H9 (cell line): Measurements from ENCODE around the gene ITGA1. TPM values are rescaled to one million over a fixed set of nuclear protein-coding genes. Genes with fewer than 3 reads are reported as not detected.

Source experiments
- DNase-seq: peaks from one replicate; pipeline ENCODE4 v3.0.0-alpha.2; 2017
- H2AFZ ChIP-seq: one replicate; pipeline ENCODE4 v1.6.1; 2013; ENCODE audit warnings: mild to moderate bottlenecking, low read length, control low read depth, moderate library complexity
- H2AK5ac ChIP-seq: 2 replicates; pipeline ENCODE4 v1.6.1; 2013; ENCODE audit warnings: low read length, control low read depth, mixed read lengths; ENCODE audit not compliant: insufficient read length
- H2BK120ac ChIP-seq: one replicate; pipeline ENCODE4 v1.6.1; 2013; ENCODE audit warnings: low read depth, mild to moderate bottlenecking, low read length, control low read depth, inconsistent platforms; ENCODE audit not compliant: poor library complexity, severe bottlenecking
- H2BK12ac ChIP-seq: 2 replicates; pipeline ENCODE4 v1.6.1; 2013; ENCODE audit warnings: low read length, control low read depth, mixed read lengths, low read depth; ENCODE audit not compliant: insufficient read length
- H2BK15ac ChIP-seq: 2 replicates; pipeline ENCODE4 v1.6.1; 2013; ENCODE audit warnings: low read depth, low read length, control low read depth
- H2BK20ac ChIP-seq: one replicate; pipeline ENCODE4 v1.6.1; 2013; ENCODE audit warnings: low read depth, mild to moderate bottlenecking, low read length, control low read depth, inconsistent platforms; ENCODE audit not compliant: poor library complexity, severe bottlenecking
- H2BK5ac ChIP-seq: 2 replicates; pipeline ENCODE4 v1.6.1; 2013; ENCODE audit warnings: low read length, control low read depth, mixed read lengths; ENCODE audit not compliant: insufficient read length
- H3K14ac ChIP-seq: 2 replicates; pipeline ENCODE4 v1.6.1; 2013; ENCODE audit warnings: low read length, control low read depth; ENCODE audit not compliant: insufficient read depth
- H3K18ac ChIP-seq: 2 replicates; pipeline ENCODE4 v1.6.1; 2013; ENCODE audit warnings: low read depth, mild to moderate bottlenecking, mixed read lengths, low read length, control low read depth; ENCODE audit not compliant: insufficient read length
- H3K23ac ChIP-seq: 2 replicates; pipeline ENCODE4 v1.6.1; 2013; ENCODE audit warnings: low read length, control low read depth, mixed read lengths, low read depth; ENCODE audit not compliant: insufficient read length
- H3K23me2 ChIP-seq: 2 replicates; pipeline ENCODE4 v1.6.1; 2013; ENCODE audit warnings: low read depth, mild to moderate bottlenecking, mixed read lengths, low read length, control low read depth; ENCODE audit not compliant: insufficient read length, poor library complexity, severe bottlenecking
- H3K27ac ChIP-seq: 2 replicates; pipeline ENCODE4 v1.5.1; 2013; ENCODE audit warnings: low read length, control low read depth, mixed read lengths, low read depth; ENCODE audit not compliant: insufficient read length
- H3K27me3 ChIP-seq: 2 replicates; pipeline ENCODE4 v1.6.1; 2013; ENCODE audit warnings: low read length, control low read depth, inconsistent platforms; ENCODE audit not compliant: insufficient read depth
- H3K4ac ChIP-seq: 2 replicates; pipeline ENCODE4 v1.6.1; 2013; ENCODE audit warnings: low read depth, mild to moderate bottlenecking, control low read depth, inconsistent platforms, low read length, moderate library complexity
- H3K4me1 ChIP-seq: 2 replicates; pipeline ENCODE4 v1.6.1; 2013; ENCODE audit warnings: low read length, control low read depth, inconsistent platforms; ENCODE audit not compliant: insufficient read depth
- H3K4me2 ChIP-seq: 2 replicates; pipeline ENCODE4 v1.6.1; 2013; ENCODE audit warnings: low read length, control low read depth, mixed read lengths; ENCODE audit not compliant: insufficient read length, insufficient read depth
- H3K56ac ChIP-seq: 2 replicates; pipeline ENCODE4 v1.6.1; 2013; ENCODE audit warnings: low read depth, mild to moderate bottlenecking, mixed read lengths, low read length, control low read depth; ENCODE audit not compliant: insufficient read length
- H3K79me1 ChIP-seq: 2 replicates; pipeline ENCODE4 v1.6.1; 2013; ENCODE audit warnings: low read depth, mild to moderate bottlenecking, moderate library complexity, low read length, control low read depth, inconsistent platforms; ENCODE audit not compliant: insufficient read depth, poor library complexity, severe bottlenecking
- H3K79me2 ChIP-seq: 2 replicates; pipeline ENCODE4 v1.6.1; 2013; ENCODE audit warnings: low read length, control low read depth, inconsistent platforms; ENCODE audit not compliant: insufficient read depth
- H3K9ac ChIP-seq: 2 replicates; pipeline ENCODE4 v1.6.1; 2013; ENCODE audit warnings: low read length, control low read depth, mixed read lengths; ENCODE audit not compliant: insufficient read length; ENCODE audit errors: extremely low read depth
- H3K9me3 ChIP-seq: one replicate; pipeline ENCODE4 v1.6.1; 2013; ENCODE audit warnings: low read depth, low read length, inconsistent platforms; ENCODE audit not compliant: control insufficient read depth
- H3T11ph ChIP-seq: one replicate; pipeline ENCODE4 v1.6.1; 2013; ENCODE audit warnings: mild to moderate bottlenecking, low read length, control low read depth, inconsistent platforms
- H4K20me1 ChIP-seq: one replicate; pipeline ENCODE4 v1.6.1; 2013; ENCODE audit not compliant: control insufficient read depth, insufficient read length, insufficient read depth
- H4K5ac ChIP-seq: 2 replicates; pipeline ENCODE4 v1.6.1; 2013; ENCODE audit warnings: low read depth, mild to moderate bottlenecking, mixed read lengths, low read length, control low read depth; ENCODE audit not compliant: insufficient read length
- H4K8ac ChIP-seq: replicated peaks from 2 replicates; pipeline ENCODE4 v1.6.1; 2013; ENCODE audit warnings: low read length, control low read depth, mixed read lengths, low read depth; ENCODE audit not compliant: insufficient read length
- H4K91ac ChIP-seq: 2 replicates; pipeline ENCODE4 v1.6.1; 2013; ENCODE audit warnings: low read depth, mild to moderate bottlenecking, moderate library complexity, mixed read lengths, low read length, control low read depth; ENCODE audit not compliant: insufficient read length
- H3K27ac Mint-ChIP-seq, 3 experiments: 2 replicates in 2 of 3; 3 replicates in 1 of 3; pipeline ENCODE4 v1.8.0; 2020 to 2021; ENCODE audit warnings: mixed read lengths in 3 of 3, mild to moderate bottlenecking in 1 of 3, moderate library complexity in 1 of 3
- H3K27me3 Mint-ChIP-seq: 2 replicates; pipeline ENCODE4 v1.8.0; 2021; ENCODE audit warnings: low read depth, mild to moderate bottlenecking, moderate library complexity, mixed read lengths
- H3K36me3 Mint-ChIP-seq, 3 experiments: 2 replicates in 2 of 3; 3 replicates in 1 of 3; pipeline ENCODE4 v1.8.0; 2020 to 2021; ENCODE audit warnings: low read depth in 3 of 3, mixed read lengths in 3 of 3; ENCODE audit not compliant: insufficient read depth in 1 of 3
- H3K4me1 Mint-ChIP-seq, 2 experiments: 2 replicates each; pipeline ENCODE4 v1.8.0; 2020; ENCODE audit warnings: mixed read lengths in 2 of 2
- H3K4me3 Mint-ChIP-seq, 2 experiments: 2 replicates in 1 of 2; 3 replicates in 1 of 2; pipeline ENCODE4 v1.8.0; 2020 to 2021; ENCODE audit warnings: mild to moderate bottlenecking in 2 of 2, mixed read lengths in 2 of 2, moderate library complexity in 1 of 2
- H3K9me3 Mint-ChIP-seq, 2 experiments: 2 replicates in 1 of 2; 3 replicates in 1 of 2; pipeline ENCODE4 v1.8.0; 2020; ENCODE audit warnings: mild to moderate bottlenecking in 2 of 2, mixed read lengths in 2 of 2, moderate library complexity in 1 of 2
- WGBS: extraction: QIAGEN DNeasy Blood & Tissue Kit; methylation state at CpG from one replicate; pipeline ENCODE4 v1.1.7; 2013; ENCODE audit warnings: missing lambda C conversion rate, low lambda C conversion rate, mixed read lengths; ENCODE audit not compliant: insufficient read length; ENCODE audit errors: extremely low coverage; 5-methylcytosine and 5-hydroxymethylcytosine counted together
- total RNA-seq: library from RNA; stranded (reverse); gene quantifications from 2 replicates; pipeline ENCODE4 v1.2.1, GENCODE V29; 2021
- TF ChIP-seq, protein P1 (sequence below): fragments of 200-600 bp; sonication (generic); conservative IDR thresholded peaks from 3 replicates; pipeline ENCODE4 v1.8.0; 2021; ENCODE audit warnings: antibody characterized with exemption, mild to moderate bottlenecking

The ITGA1 gene
- total RNA-seq, 1 experiment from 2014 or later: 3.9 TPM

DNA sequence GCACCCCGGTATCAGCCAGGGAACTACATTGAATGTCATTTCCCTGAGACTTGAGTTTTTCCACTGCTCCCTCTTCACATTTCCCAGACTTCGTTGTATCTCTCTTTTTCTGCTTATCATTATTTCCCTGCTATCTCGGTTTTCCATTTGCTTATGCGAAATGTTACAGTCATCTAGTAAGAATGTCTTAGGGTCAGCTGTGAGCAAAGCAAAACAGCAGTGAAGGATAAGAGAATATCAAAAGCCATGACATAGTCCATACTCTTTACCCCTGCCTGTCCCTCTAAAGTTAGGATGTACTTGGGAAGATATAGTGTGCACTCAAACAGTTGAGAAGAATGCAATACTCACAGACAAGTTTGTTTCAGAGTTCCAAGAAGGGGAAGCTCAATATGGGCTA lies 88.7 kb downstream of the ITGA1 start:
- Histone ChIP-seq H3K27me3 (no peaks in the 10 kb centered on the region), H4K91ac (no peak overlapping the region), H3K79me1 (no peaks in the 10 kb centered on the region), H3K23ac (no peak overlapping the region), H2BK120ac (no peak overlapping the region), H4K20me1 (no peaks in the 10 kb centered on the region), H3K27ac (no peak overlapping the region), H2AK5ac (no peak overlapping the region), H4K8ac (no peak overlapping the region), H3K4me2 (no peak overlapping the region), H3K14ac (no peak overlapping the region), H3K56ac (no peak overlapping the region), H2BK12ac (no peak overlapping the region), H3K23me2 (no peaks in the 10 kb centered on the region), H3K4me1 (no peaks in the 10 kb centered on the region), H2BK5ac (no peak overlapping the region), H3K9ac (no peak overlapping the region), H2BK15ac (no peak overlapping the region), H3K9me3 (no peaks in the 10 kb centered on the region), H4K5ac (no peak overlapping the region), H3T11ph (no peak overlapping the region), H2BK20ac (no peak overlapping the region), H3K4ac (no peak overlapping the region), H3K79me2 (no peaks in the 10 kb centered on the region), H3K18ac (no peak overlapping the region), H2AFZ (no peak overlapping the region)
- Mint-ChIP-seq H3K4me1 (peaks cover 0 to 3% of the 10 kb centered on the region in 2 experiments; a peak in 1 of 4 replicates), H3K4me3 (no peak overlapping the region), H3K36me3 (no peaks in the 10 kb centered on the region), H3K27me3 (no peaks in the 10 kb centered on the region), H3K27ac (peak overlapping the region in 1 of 3 experiments; percentile 90; a peak in 1 of 7 replicates), H3K9me3 (no peaks in the 10 kb centered on the region)
- DNase-seq: no peak
- no CpG with 5 or more reads among the region's 4 CpGs for WGBS
- TF ChIP-seq, protein P1, sequence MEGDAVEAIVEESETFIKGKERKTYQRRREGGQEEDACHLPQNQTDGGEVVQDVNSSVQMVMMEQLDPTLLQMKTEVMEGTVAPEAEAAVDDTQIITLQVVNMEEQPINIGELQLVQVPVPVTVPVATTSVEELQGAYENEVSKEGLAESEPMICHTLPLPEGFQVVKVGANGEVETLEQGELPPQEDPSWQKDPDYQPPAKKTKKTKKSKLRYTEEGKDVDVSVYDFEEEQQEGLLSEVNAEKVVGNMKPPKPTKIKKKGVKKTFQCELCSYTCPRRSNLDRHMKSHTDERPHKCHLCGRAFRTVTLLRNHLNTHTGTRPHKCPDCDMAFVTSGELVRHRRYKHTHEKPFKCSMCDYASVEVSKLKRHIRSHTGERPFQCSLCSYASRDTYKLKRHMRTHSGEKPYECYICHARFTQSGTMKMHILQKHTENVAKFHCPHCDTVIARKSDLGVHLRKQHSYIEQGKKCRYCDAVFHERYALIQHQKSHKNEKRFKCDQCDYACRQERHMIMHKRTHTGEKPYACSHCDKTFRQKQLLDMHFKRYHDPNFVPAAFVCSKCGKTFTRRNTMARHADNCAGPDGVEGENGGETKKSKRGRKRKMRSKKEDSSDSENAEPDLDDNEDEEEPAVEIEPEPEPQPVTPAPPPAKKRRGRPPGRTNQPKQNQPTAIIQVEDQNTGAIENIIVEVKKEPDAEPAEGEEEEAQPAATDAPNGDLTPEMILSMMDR: no peak
